ENCODE data around the gene NKAIN2.
"Not testable (repeated sequence)": the region's sequence is repeated elsewhere in the genome, so short reads cannot be mapped to it uniquely, and the experiment has no call there.

The NKAIN2 gene

DNA sequence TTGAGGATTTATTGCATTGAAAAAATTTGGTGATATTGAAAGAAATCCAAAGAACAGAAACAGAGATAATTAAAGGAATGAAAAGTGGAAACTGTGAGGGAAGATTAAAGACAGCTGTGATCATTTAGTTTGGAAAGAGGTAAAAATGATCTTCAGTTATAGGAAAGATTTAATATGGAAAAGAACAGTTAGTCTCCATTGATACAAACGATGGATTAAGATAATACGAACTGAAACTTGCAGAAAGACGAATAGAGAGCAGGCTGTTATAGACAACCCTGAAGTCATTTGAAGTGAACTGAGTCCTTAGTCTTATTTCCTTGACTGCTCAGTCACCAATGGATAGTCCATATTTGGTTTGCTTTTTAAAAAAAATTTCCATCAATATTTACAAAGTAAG lies 360.0 kb downstream of the NKAIN2 start:
- Histone ChIP-seq H3K36me3 (ENCODE audit: low read length) (no peaks in the 10 kb centered on the region), H2AFZ (ENCODE audit: low read depth, low read length, severe bottlenecking) (no peak overlapping the region), H4K20me1 (ENCODE audit: low read depth, low read length) (no peaks in the 10 kb centered on the region), H3K79me2 (ENCODE audit: insufficient read depth, low read length) (no peaks in the 10 kb centered on the region), H3K4me2 (ENCODE audit: low read depth, low read length, poor library complexity, severe bottlenecking) (no peak overlapping the region), H3F3A (ENCODE audit: insufficient read depth) (no peaks in the 10 kb centered on the region), H3K9me3 (ENCODE audit: insufficient read depth, low read length) (no peaks in the 10 kb centered on the region), H3K9ac (ENCODE audit: low read length) (no peak overlapping the region), H3K9me2 (replicated peaks; ENCODE audit: insufficient read depth, low read length) (no peaks in the 10 kb centered on the region), H3K27ac (ENCODE audit: low read depth, low read length) (no peak overlapping the region), H3K27me3 (ENCODE audit: low read length) (no peaks in the 10 kb centered on the region), H3K4me3 (ENCODE audit: insufficient read depth, low read length, poor library complexity, severe bottlenecking) (no peak overlapping the region)
- no peak for TF ChIP-seq EZH2phosphoT487 (conservative IDR thresholded peaks at IDR 0.05; ENCODE audit: low read length)
- TF ChIP-seq, protein P1, sequence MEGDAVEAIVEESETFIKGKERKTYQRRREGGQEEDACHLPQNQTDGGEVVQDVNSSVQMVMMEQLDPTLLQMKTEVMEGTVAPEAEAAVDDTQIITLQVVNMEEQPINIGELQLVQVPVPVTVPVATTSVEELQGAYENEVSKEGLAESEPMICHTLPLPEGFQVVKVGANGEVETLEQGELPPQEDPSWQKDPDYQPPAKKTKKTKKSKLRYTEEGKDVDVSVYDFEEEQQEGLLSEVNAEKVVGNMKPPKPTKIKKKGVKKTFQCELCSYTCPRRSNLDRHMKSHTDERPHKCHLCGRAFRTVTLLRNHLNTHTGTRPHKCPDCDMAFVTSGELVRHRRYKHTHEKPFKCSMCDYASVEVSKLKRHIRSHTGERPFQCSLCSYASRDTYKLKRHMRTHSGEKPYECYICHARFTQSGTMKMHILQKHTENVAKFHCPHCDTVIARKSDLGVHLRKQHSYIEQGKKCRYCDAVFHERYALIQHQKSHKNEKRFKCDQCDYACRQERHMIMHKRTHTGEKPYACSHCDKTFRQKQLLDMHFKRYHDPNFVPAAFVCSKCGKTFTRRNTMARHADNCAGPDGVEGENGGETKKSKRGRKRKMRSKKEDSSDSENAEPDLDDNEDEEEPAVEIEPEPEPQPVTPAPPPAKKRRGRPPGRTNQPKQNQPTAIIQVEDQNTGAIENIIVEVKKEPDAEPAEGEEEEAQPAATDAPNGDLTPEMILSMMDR (IDR thresholded peaks at IDR 0.05; ENCODE audit: insufficient read depth, low read length, poor library complexity, severe bottlenecking) = no peak

DNA sequence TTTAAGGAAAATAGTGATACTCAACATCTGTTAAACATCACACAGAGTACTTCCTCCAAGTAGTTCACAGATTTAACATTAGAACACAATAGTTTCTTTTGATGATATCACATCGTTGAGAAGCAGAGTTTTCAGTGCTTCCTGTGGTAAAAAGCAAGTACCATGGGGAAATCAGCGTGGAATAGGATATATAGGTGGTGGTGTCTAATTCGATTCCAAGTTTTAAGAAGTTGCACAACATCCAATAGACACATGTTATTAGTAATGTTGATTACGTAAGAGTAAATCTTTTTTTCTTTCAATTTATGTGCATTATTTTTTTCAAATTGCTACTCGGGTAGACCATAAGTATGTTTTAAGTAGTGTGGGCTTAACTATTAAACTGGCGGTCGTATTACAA lies 360.7 kb downstream of the NKAIN2 start:
- H3K9ac ChIP-seq (ENCODE audit: low read length) = no peak overlapping the region
- no peaks in the 10 kb centered on the region for H3K9me2 ChIP-seq (replicated peaks; ENCODE audit: insufficient read depth, low read length)
- H4K20me1 ChIP-seq (ENCODE audit: low read depth, low read length) = no peaks in the 10 kb centered on the region
- H3F3A ChIP-seq (ENCODE audit: insufficient read depth) = no peaks in the 10 kb centered on the region
- H2AFZ ChIP-seq (ENCODE audit: low read depth, low read length, severe bottlenecking) = no peak overlapping the region
- H3K36me3 ChIP-seq (ENCODE audit: low read length) = no peaks in the 10 kb centered on the region
- no peaks in the 10 kb centered on the region for H3K27me3 ChIP-seq (ENCODE audit: low read length)
- no peak overlapping the region for H3K4me2 ChIP-seq (ENCODE audit: low read depth, low read length, poor library complexity, severe bottlenecking)
- H3K79me2 ChIP-seq (ENCODE audit: insufficient read depth, low read length) = no peaks in the 10 kb centered on the region
- no peaks in the 10 kb centered on the region for H3K9me3 ChIP-seq (ENCODE audit: insufficient read depth, low read length)
- TF ChIP-seq, protein P1 (IDR thresholded peaks at IDR 0.05; ENCODE audit: insufficient read depth, low read length, poor library complexity, severe bottlenecking) = no peak
- TF ChIP-seq EZH2phosphoT487 (conservative IDR thresholded peaks at IDR 0.05; ENCODE audit: low read length) = no peak
- H3K4me3 ChIP-seq (ENCODE audit: insufficient read depth, low read length, poor library complexity, severe bottlenecking) = no peak overlapping the region
- no peak overlapping the region for H3K27ac ChIP-seq (ENCODE audit: low read depth, low read length)

DNA sequence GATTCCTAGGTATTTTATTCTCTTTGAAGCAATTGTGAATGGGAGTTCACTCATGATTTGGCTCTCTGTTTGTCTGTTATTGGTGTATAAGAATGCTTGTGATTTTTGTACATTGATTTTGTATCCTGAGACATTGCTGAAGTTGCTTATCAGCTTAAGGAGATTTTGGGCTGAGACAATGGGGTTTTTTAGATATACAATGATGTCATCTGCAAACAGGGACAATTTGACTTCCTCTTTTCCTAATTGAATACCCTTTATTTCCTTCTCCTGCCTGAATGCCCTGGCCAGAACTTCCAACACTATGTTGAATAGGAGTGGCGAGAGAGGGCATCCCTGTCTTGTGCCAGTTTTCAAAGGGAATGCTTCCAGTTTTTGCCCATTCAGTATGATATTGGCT lies 363.6 kb downstream of the NKAIN2 start:
- not testable (repeated sequence) for H3K4me3 ChIP-seq (ENCODE audit: insufficient read depth, low read length, poor library complexity, severe bottlenecking); H3K36me3 ChIP-seq (ENCODE audit: low read length); H2AFZ ChIP-seq (ENCODE audit: low read depth, low read length, severe bottlenecking); H3K27me3 ChIP-seq (ENCODE audit: low read length); H3K9me2 ChIP-seq (replicated peaks; ENCODE audit: insufficient read depth, low read length); H3K4me2 ChIP-seq (ENCODE audit: low read depth, low read length, poor library complexity, severe bottlenecking); H3K79me2 ChIP-seq (ENCODE audit: insufficient read depth, low read length); H3K9ac ChIP-seq (ENCODE audit: low read length); H3K27ac ChIP-seq (ENCODE audit: low read depth, low read length); H3F3A ChIP-seq (ENCODE audit: insufficient read depth); H4K20me1 ChIP-seq (ENCODE audit: low read depth, low read length); H3K9me3 ChIP-seq (ENCODE audit: insufficient read depth, low read length)

DNA sequence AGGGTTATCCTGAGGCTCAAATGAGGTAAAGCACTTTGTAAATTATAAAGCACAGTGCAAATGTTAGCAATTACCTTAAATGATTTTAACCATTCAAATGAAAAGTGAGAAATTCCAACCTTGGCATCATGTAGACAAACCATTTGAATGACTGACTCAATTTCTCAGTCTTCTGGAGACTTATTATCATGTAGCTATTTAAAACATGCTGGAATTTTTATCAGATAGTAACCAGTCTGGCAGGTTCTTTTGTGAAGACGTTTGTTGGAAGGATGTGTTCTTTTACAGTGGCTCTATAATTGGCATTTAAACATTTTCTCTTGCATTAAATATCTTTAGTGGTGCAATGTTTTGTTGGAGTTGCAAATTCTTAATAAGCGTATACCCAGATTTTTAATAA lies 386.6 kb downstream of the NKAIN2 start:
- Histone ChIP-seq H3K36me3 (ENCODE audit: low read length) (no peaks in the 10 kb centered on the region), H3F3A (ENCODE audit: insufficient read depth) (no peaks in the 10 kb centered on the region), H4K20me1 (ENCODE audit: low read depth, low read length) (no peaks in the 10 kb centered on the region), H2AFZ (ENCODE audit: low read depth, low read length, severe bottlenecking) (no peak overlapping the region), H3K9me2 (replicated peaks; ENCODE audit: insufficient read depth, low read length) (no peaks in the 10 kb centered on the region), H3K4me2 (ENCODE audit: low read depth, low read length, poor library complexity, severe bottlenecking) (no peak overlapping the region), H3K27me3 (ENCODE audit: low read length) (no peaks in the 10 kb centered on the region), H3K27ac (ENCODE audit: low read depth, low read length) (no peak overlapping the region), H3K79me2 (ENCODE audit: insufficient read depth, low read length) (no peaks in the 10 kb centered on the region), H3K9me3 (ENCODE audit: insufficient read depth, low read length) (no peaks in the 10 kb centered on the region), H3K4me3 (ENCODE audit: insufficient read depth, low read length, poor library complexity, severe bottlenecking) (no peak overlapping the region), H3K9ac (ENCODE audit: low read length) (no peak overlapping the region)
- TF ChIP-seq EZH2phosphoT487 (conservative IDR thresholded peaks at IDR 0.05; ENCODE audit: low read length) = no peak
- TF ChIP-seq, protein P1 (IDR thresholded peaks at IDR 0.05; ENCODE audit: insufficient read depth, low read length, poor library complexity, severe bottlenecking) = no peak
